Bladder microvascular endothelial cell (primary cell): ENCODE data around the gene TRAPPC2L. TPM values are rescaled to one million over a fixed set of nuclear protein-coding genes. Genes with fewer than 3 reads are reported as not detected.

ENCODE experiments used
- total RNA-seq: library from RNA; depleted of rRNA; stranded (reverse); fragments of >200 nt; gene quantifications from 2 replicates; pipeline ENCODE4 v1.2.3, GENCODE V29; 2014

Gene TRAPPC2L
- 42.2 and 70.4 TPM in 2 replicates for total RNA-seq

GRCh38 chr16:88856828-88857727, at the start of gene TRAPPC2L, which contains the start of gene GALNS:
TSS of gene TRAPPC2L (plus strand) at chr16:88857127. CDS start at chr16:88857151, 24 bp downstream.
TSS of gene GALNS (minus strand) at chr16:88856947. CDS start at chr16:88856877, 70 bp downstream.

GRCh38 chr16:88811769-88812512, 45.0 kb upstream of the TRAPPC2L start, which contains the start of gene APRT:
TSS of gene APRT (minus strand) at chr16:88811928. CDS start at chr16:88811899, 29 bp downstream.

GRCh38 chr16:88866151-88866920, 9.4 kb downstream of the TRAPPC2L start, which contains the start of gene PABPN1L:
TSS of gene PABPN1L (minus strand) at chr16:88866660. CDS start at chr16:88866606, 54 bp downstream.

Other genes starting within 250 kb of the TRAPPC2L start
- gene IL17C, start 218.6 kb upstream of the TRAPPC2L start, total RNA-seq = not detected in 2 replicates
- 123 and 249 TPM in 2 replicates for gene CYBA, start 206.1 kb upstream of the TRAPPC2L start, total RNA-seq
- gene MVD, start 194.0 kb upstream of the TRAPPC2L start, total RNA-seq = 44.0 and 54.7 TPM in 2 replicates
- 0.16 TPM in 1 of 2 replicates, not detected in the other for gene SNAI3, start 170.6 kb upstream of the TRAPPC2L start, total RNA-seq
- gene RNF166, start 150.7 kb upstream of the TRAPPC2L start, total RNA-seq = 10.5 and 11.9 TPM in 2 replicates
- 11.3 and 11.9 TPM in 2 replicates for gene CTU2, start 150.6 kb upstream of the TRAPPC2L start, total RNA-seq
- 280 and 993 TPM in 2 replicates for gene PIEZO1, start 71.9 kb upstream of the TRAPPC2L start, total RNA-seq
- gene CDT1, start 53.3 kb upstream of the TRAPPC2L start, total RNA-seq = 8.5 and 10.4 TPM in 2 replicates
- 89.9 and 96.5 TPM in 2 replicates for gene APRT, start 45.2 kb upstream of the TRAPPC2L start, total RNA-seq
- gene GALNS, start 180 bp upstream of the TRAPPC2L start, total RNA-seq = 11.5 and 33.2 TPM in 2 replicates
- not detected in 2 replicates for gene PABPN1L, start 9.5 kb downstream of the TRAPPC2L start, total RNA-seq
- under 0.01 and 0.06 TPM in 2 replicates for gene CBFA2T3, start 120.1 kb downstream of the TRAPPC2L start, total RNA-seq
- 18.6 and 29.5 TPM in 2 replicates for gene ACSF3, start 236.7 kb downstream of the TRAPPC2L start, total RNA-seq